Stimulated activated CD8-positive, alpha-beta memory T cell treated with anti-CD3 and anti-CD28 coated beads, Interleukin-7, amount 100 ng/mL, for 4 hours (primary cell): ENCODE results near the gene TMPRSS2.

ENCODE experiments used
- DNase-seq, 2 donors: peaks; one replicate each; pipeline ENCODE4 v3.0.0-alpha.2; 2020; ENCODE audit warnings: low read depth in 2 of 2

The TMPRSS2 gene

GRCh38 chr21:41507521-41508414 lies at the start of gene TMPRSS2:
TMPRSS2 (minus strand) TSS chr21:41508158; CDS start chr21:41498133, 10,025 bp downstream.
- DNase-seq: no peak

GRCh38 chr21:41555057-41555456 lies 47.1 kb upstream of the TMPRSS2 start:
- no peak for DNase-seq

- DNase-seq: no peak
Observed at GRCh38 chr21:41552254-41552653, 44.3 kb upstream of the TMPRSS2 start.

GRCh38 chr21:41548781-41549180 lies 40.8 kb upstream of the TMPRSS2 start:
- no peak for DNase-seq

- DNase-seq: no peak
Observed at GRCh38 chr21:41547111-41547510, 39.2 kb upstream of the TMPRSS2 start.

- no peak for DNase-seq
Observed at GRCh38 chr21:41545500-41546359, 37.8 kb upstream of the TMPRSS2 start.

GRCh38 chr21:41542727-41543126 lies 34.8 kb upstream of the TMPRSS2 start:
- DNase-seq: no peak

- no peak for DNase-seq
Observed at GRCh38 chr21:41537356-41537755, 29.4 kb upstream of the TMPRSS2 start.

- DNase-seq: no peak
Observed at GRCh38 chr21:41536827-41537103, 28.8 kb upstream of the TMPRSS2 start.

GRCh38 chr21:41536076-41536826 lies 28.3 kb upstream of the TMPRSS2 start:
- no peak for DNase-seq

GRCh38 chr21:41530366-41530765 lies 22.4 kb upstream of the TMPRSS2 start:
- DNase-seq: no peak

- no peak for DNase-seq
Observed at GRCh38 chr21:41529769-41530168, 21.8 kb upstream of the TMPRSS2 start.

GRCh38 chr21:41526478-41527087 lies 18.6 kb upstream of the TMPRSS2 start:
- DNase-seq: no peak

- DNase-seq: no peak
Observed at GRCh38 chr21:41523175-41523574, 15.2 kb upstream of the TMPRSS2 start.

- DNase-seq: no peak
Observed at GRCh38 chr21:41521489-41522027, 13.6 kb upstream of the TMPRSS2 start.

- no peak for DNase-seq
Observed at GRCh38 chr21:41520560-41521442, 12.8 kb upstream of the TMPRSS2 start.

GRCh38 chr21:41519806-41520559 lies 12.0 kb upstream of the TMPRSS2 start:
- no peak for DNase-seq

- no peak for DNase-seq
Observed at GRCh38 chr21:41518757-41519156, 10.8 kb upstream of the TMPRSS2 start.

GRCh38 chr21:41511858-41512257 lies 3.9 kb upstream of the TMPRSS2 start:
- no peak for DNase-seq

GRCh38 chr21:41510500-41510899 lies 2.5 kb upstream of the TMPRSS2 start:
- no peak for DNase-seq
